ENCODE data around the gene KRT27. TPM values are rescaled to one million over a fixed set of nuclear protein-coding genes. Genes with fewer than 3 reads are reported as not detected.

KRT27 gene
- polyA plus RNA-seq, 1 experiment = not detected

GRCh38 chr17:40801157-40801556 is 18.8 kb upstream of the KRT27 start:
- ChIA-PET POLR2A (no interaction called here), CTCF (interaction anchor here (1.0 to 1.1 kb wide), 3 partner anchors 862 to 866 kb away, joined by 3 read pairs; no protein-coding TSS in a partner anchor)
- Histone ChIP-seq H3K9me3 (ENCODE audit: control insufficient read depth, insufficient read depth, low read length) (no peaks in the 10 kb centered on the region; the same call in 1 of the 2 replicates), H3K4me3 (ENCODE audit: low read depth, low read length) (no peak overlapping the region), H3K27me3 (ENCODE audit: control insufficient read depth, insufficient read depth, low read length) (peaks cover 29% of the 10 kb centered on the region), H3K27ac (ENCODE audit: low read depth, low read length) (no peak overlapping the region)
- DNase-seq (ENCODE audit: low read depth, low spot score) = no peak
- no peak for TF ChIP-seq CTCF (IDR thresholded peaks at IDR 0.05; ENCODE audit: low read depth, low read length)

- no peak overlapping the region for H3K4me3 ChIP-seq (ENCODE audit: low read depth, low read length)
- TF ChIP-seq CTCF (IDR thresholded peaks at IDR 0.05; ENCODE audit: low read depth, low read length) = no peak
- H3K9me3 ChIP-seq (ENCODE audit: control insufficient read depth, insufficient read depth, low read length) = no peaks in the 10 kb centered on the region; the same call in 1 of the 2 replicates
- CTCF ChIA-PET = interaction anchor here (0.5 to 1.1 kb wide), 3 partner anchors 849 to 867 kb away, joined by 3 read pairs; no protein-coding TSS in a partner anchor
- POLR2A ChIA-PET = no interaction called here
- no peak overlapping the region for H3K27ac ChIP-seq (ENCODE audit: low read depth, low read length)
- H3K27me3 ChIP-seq (ENCODE audit: control insufficient read depth, insufficient read depth, low read length) = peaks cover 32% of the 10 kb centered on the region
- no peak for DNase-seq (ENCODE audit: low read depth, low spot score)
Measured at GRCh38 chr17:40800381-40800780, 18.0 kb upstream of the KRT27 start.

- POLR2A ChIA-PET = no interaction called here
- TF ChIP-seq CTCF (IDR thresholded peaks at IDR 0.05; ENCODE audit: low read depth, low read length) = no peak
- Histone ChIP-seq H3K27ac (ENCODE audit: low read depth, low read length) (no peak within 1 kb of the TSS), H3K9me3 (ENCODE audit: control insufficient read depth, insufficient read depth, low read length) (no peaks in the 10 kb centered on the region; the same call in 1 of the 2 replicates), H3K4me3 (ENCODE audit: low read depth, low read length) (no peak within 1 kb of the TSS), H3K27me3 (ENCODE audit: control insufficient read depth, insufficient read depth, low read length) (peaks cover 34% of the 10 kb centered on the region)
- no peak for DNase-seq (ENCODE audit: low read depth, low spot score)
- CTCF ChIA-PET = interaction anchor here (1.1 kb wide), 2 partner anchors 863 to 868 kb away, joined by 3 read pairs; no protein-coding TSS in a partner anchor
Measured at GRCh38 chr17:40799859-40800258, 17.5 kb upstream of the KRT27 start, which contains the start of gene KRT28. Gene KRT28 (minus strand): TSS chr17:40799959. CDS start chr17:40799893, 66 bp downstream.

DNA sequence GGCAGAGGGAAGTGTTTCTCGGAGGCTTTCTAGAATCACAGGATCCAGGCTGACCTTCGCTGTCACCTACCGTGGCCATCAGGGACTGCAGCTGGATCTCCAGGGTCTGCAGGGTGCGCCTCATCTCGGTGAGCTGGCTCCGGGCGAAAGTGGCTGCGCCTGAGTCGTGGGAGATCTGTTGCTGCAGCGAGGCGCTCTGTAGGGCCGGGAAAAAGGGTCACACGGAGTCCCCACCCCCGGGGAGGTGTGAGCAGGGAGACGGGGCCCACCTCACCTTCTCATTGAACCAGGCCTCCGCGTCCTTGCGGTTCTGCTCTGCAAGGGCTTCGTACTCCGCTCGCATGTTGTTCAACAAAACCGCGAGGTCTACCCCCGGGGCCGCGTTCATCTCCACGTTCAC is 14.5 kb upstream of the KRT27 start:
- Histone ChIP-seq H3K27me3 (ENCODE audit: control insufficient read depth, insufficient read depth, low read length) (peaks cover 41% of the 10 kb centered on the region), H3K27ac (ENCODE audit: low read depth, low read length) (no peak overlapping the region), H3K4me3 (ENCODE audit: low read depth, low read length) (no peak overlapping the region), H3K9me3 (ENCODE audit: control insufficient read depth, insufficient read depth, low read length) (no peaks in the 10 kb centered on the region; the same call in 1 of the 2 replicates)
- ChIA-PET CTCF (no interaction called here), POLR2A (no interaction called here)
- no peak for TF ChIP-seq CTCF (IDR thresholded peaks at IDR 0.05; ENCODE audit: low read depth, low read length)
- DNase-seq (ENCODE audit: low read depth, low spot score) = no peak

DNA sequence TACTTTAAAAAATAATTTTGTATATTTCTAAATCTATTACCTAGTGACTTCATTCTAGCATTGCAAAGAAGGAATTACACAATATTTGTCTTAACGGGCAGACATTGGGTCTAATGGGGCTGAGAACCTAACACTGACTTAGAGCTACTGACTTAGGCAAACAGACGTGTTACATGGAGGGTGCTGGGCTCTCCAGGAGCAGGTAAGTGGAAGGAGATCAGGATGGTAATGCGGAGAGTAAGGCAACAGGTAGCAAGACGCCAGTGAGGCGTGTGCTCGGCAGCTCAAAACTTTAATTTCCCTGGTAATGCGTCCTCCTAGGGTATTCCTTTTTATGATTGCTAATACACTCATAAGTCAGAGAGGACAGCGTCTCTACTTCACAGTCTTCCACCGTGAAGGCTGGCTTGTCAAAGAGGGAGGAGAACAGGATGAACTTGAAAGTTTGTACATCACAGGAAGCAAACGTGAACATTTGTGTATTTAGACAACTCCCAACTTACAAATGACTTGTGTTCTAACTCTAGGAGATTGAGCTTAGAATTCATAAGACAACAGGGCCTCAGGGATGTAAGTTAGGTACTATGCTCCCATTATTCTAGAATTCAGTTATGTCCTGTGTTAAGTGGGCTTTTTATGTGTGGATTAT is 12.8 kb upstream of the KRT27 start:
- H3K27me3 ChIP-seq (ENCODE audit: control insufficient read depth, insufficient read depth, low read length) = peaks cover 36% of the 10 kb centered on the region
- no peak overlapping the region for H3K4me3 ChIP-seq (ENCODE audit: low read depth, low read length)
- no peak for TF ChIP-seq CTCF (IDR thresholded peaks at IDR 0.05; ENCODE audit: low read depth, low read length)
- POLR2A ChIA-PET = interaction anchor here (0.7 kb wide), 1 partner anchor 893 kb away, joined by 3 read pairs; the partner anchor contains the start of gene EIF1
- H3K9me3 ChIP-seq (ENCODE audit: control insufficient read depth, insufficient read depth, low read length) = no peaks in the 10 kb centered on the region; the same call in 1 of the 2 replicates
- no peak for DNase-seq (ENCODE audit: low read depth, low spot score)
- CTCF ChIA-PET = interaction anchor here (0.8 to 5.8 kb wide), 5 partner anchors 175 to 870 kb away, joined by 3 to 51 read pairs (median 8); no protein-coding TSS in a partner anchor
- no peak overlapping the region for H3K27ac ChIP-seq (ENCODE audit: low read depth, low read length)

Measured in AG04450 (cell line).